PC-3 (cell line): ENCODE results near the gene ADAMTSL2. TPM values are rescaled to one million over a fixed set of nuclear protein-coding genes. Genes with fewer than 3 reads are reported as not detected.

Source experiments
- ATAC-seq: fragments of 200-7000 bp; cut with Tn5 transposase; 2 replicates; pipeline ENCODE4 v1.9.1; 2020; ENCODE audit warnings: mild to moderate bottlenecking, moderate library complexity
- BruUV-seq: library from RNA; stranded (reverse); fragments of 400-500 nt; replicated peaks from 2 replicates; lab custom pipeline; 2021; lab: Mats Ljungman, UMichigan
- CTCF ChIA-PET: fragments of 300-600 bp; sonication (Branson Sonifier 250); formaldehyde crosslinking; loops from one replicate; lab custom pipeline; 2022; ENCODE audit warnings: antibody characterized with exemption; lab: Charles Lee
- POLR2A ChIA-PET: fragments of 300-600 bp; sonication (Branson Sonifier 250); formaldehyde crosslinking; loops from one replicate; lab custom pipeline; 2022; ENCODE audit warnings: antibody characterized with exemption; ENCODE audit not compliant: unreplicated experiment; lab: Charles Lee
- DNase-seq: peaks from one replicate; pipeline ENCODE4 v3.0.0-alpha.2; 2015
- H2AFZ ChIP-seq: fragments of 300-600 bp; sonication (generic); 2 replicates; pipeline ENCODE4 v1.6.0; 2016; ENCODE audit warnings: antibody characterized with exemption, low read length
- H3F3A ChIP-seq: fragments of 300-600 bp; sonication (generic); one replicate; pipeline ENCODE4 v1.6.0; 2017; ENCODE audit warnings: antibody characterized with exemption, low read length, control low read depth, mild to moderate bottlenecking; ENCODE audit not compliant: unreplicated experiment
- H3K27ac ChIP-seq: fragments of 300-600 bp; sonication (generic); 2 replicates; pipeline ENCODE4 v1.5.1; 2016; ENCODE audit warnings: mild to moderate bottlenecking, low read length
- H3K27me3 ChIP-seq: fragments of 300-600 bp; sonication (generic); 2 replicates; pipeline ENCODE4 v1.6.1; 2016; ENCODE audit warnings: low read length, mixed read lengths
- H3K36me3 ChIP-seq: fragments of 300-600 bp; sonication (generic); 2 replicates; pipeline ENCODE4 v1.6.1; 2016; ENCODE audit warnings: low read depth, mixed run types, low read length, mixed read lengths
- H3K4me1 ChIP-seq: fragments of 300-600 bp; sonication (generic); 2 replicates; pipeline ENCODE4 v1.5.1; 2016; ENCODE audit warnings: low read length; ENCODE audit not compliant: insufficient read depth
- H3K4me2 ChIP-seq: fragments of 300-600 bp; sonication (generic); 2 replicates; pipeline ENCODE4 v1.6.0; 2016; ENCODE audit warnings: low read length
- H3K4me3 ChIP-seq: fragments of 300-600 bp; sonication (generic); 2 replicates; pipeline ENCODE4 v1.5.1; 2016; ENCODE audit warnings: mild to moderate bottlenecking, low read length, mixed read lengths
- H3K79me2 ChIP-seq: fragments of 300-600 bp; sonication (generic); 2 replicates; pipeline ENCODE4 v1.6.1; 2017; ENCODE audit warnings: low read length, mixed read lengths
- H3K9ac ChIP-seq: fragments of 300-600 bp; sonication (generic); 2 replicates; pipeline ENCODE4 v1.6.0; 2016; ENCODE audit warnings: mild to moderate bottlenecking, low read length
- H3K9me2 ChIP-seq: fragments of 300-600 bp; sonication (generic); replicated peaks from 2 replicates; pipeline ENCODE4 v1.6.1; 2016; ENCODE audit warnings: mixed run types, low read length, mixed read lengths
- H3K9me3 ChIP-seq: fragments of 300-600 bp; sonication (generic); 2 replicates; pipeline ENCODE4 v1.6.1; 2016; ENCODE audit warnings: low read length, mixed read lengths
- H4K20me1 ChIP-seq: fragments of 300-600 bp; sonication (generic); 2 replicates; pipeline ENCODE4 v1.6.1; 2016; ENCODE audit warnings: low read length, mixed read lengths
- EZH2 ChIP-seq: fragments of 300-600 bp; sonication (generic); IDR thresholded peaks from one replicate; pipeline ENCODE4 v1.6.1; 2017; ENCODE audit warnings: antibody characterized with exemption, mild to moderate bottlenecking, low read length; ENCODE audit not compliant: unreplicated experiment
- EZH2phosphoT487 ChIP-seq: fragments of 300-600 bp; sonication (generic); IDR thresholded peaks from 2 replicates; pipeline ENCODE4 v1.6.1; 2018; ENCODE audit warnings: mild to moderate bottlenecking, antibody characterized with exemption, low read length, borderline replicate concordance
- intact Hi-C: fragments of 100-400 bp; cut with micrococcal nuclease; formaldehyde crosslinking; loops from 2 replicates; pipeline ENCODE4 v1.9.0; 2023
- total RNA-seq: library from RNA; depleted of rRNA; stranded (reverse); fragments of >200 nt; gene quantifications from 2 replicates; pipeline ENCODE4 v1.2.3, GENCODE V29; 2014
- TF ChIP-seq, protein P1 (sequence below): fragments of 300-600 bp; sonication (generic); conservative IDR thresholded peaks from 2 replicates; pipeline ENCODE4 v1.5.1; 2017; ENCODE audit warnings: antibody characterized with exemption, low read depth, mild to moderate bottlenecking, low read length

Gene ADAMTSL2
- total RNA-seq, 1 experiment from 2014 or later: not detected

GRCh38 chr9:133569121-133569785 lies 34.7 kb downstream of the ADAMTSL2 start:
- Histone ChIP-seq H3K9me3 (no peaks in the 10 kb centered on the region), H3K79me2 (no peaks in the 10 kb centered on the region), H3K27ac (no peak overlapping the region), H3F3A (no peaks in the 10 kb centered on the region), H3K4me1 (no peaks in the 10 kb centered on the region), H3K4me2 (no peak overlapping the region), H2AFZ (no peak overlapping the region), H3K36me3 (no peaks in the 10 kb centered on the region), H3K9ac (no peak overlapping the region), H3K9me2 (no peaks in the 10 kb centered on the region), H3K27me3 (peaks cover 9% of the 10 kb centered on the region; the same call in 1 of the 2 replicates), H3K4me3 (no peak overlapping the region), H4K20me1 (no peaks in the 10 kb centered on the region)
- intact Hi-C loops: no loop called here
- ATAC-seq (no peak), DNase-seq (no peak)
- ChIA-PET POLR2A (no interaction called here), CTCF (no interaction called here)
- TF ChIP-seq, protein P1, sequence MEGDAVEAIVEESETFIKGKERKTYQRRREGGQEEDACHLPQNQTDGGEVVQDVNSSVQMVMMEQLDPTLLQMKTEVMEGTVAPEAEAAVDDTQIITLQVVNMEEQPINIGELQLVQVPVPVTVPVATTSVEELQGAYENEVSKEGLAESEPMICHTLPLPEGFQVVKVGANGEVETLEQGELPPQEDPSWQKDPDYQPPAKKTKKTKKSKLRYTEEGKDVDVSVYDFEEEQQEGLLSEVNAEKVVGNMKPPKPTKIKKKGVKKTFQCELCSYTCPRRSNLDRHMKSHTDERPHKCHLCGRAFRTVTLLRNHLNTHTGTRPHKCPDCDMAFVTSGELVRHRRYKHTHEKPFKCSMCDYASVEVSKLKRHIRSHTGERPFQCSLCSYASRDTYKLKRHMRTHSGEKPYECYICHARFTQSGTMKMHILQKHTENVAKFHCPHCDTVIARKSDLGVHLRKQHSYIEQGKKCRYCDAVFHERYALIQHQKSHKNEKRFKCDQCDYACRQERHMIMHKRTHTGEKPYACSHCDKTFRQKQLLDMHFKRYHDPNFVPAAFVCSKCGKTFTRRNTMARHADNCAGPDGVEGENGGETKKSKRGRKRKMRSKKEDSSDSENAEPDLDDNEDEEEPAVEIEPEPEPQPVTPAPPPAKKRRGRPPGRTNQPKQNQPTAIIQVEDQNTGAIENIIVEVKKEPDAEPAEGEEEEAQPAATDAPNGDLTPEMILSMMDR: no peak
- no peak for TF ChIP-seq EZH2
- TF ChIP-seq EZH2phosphoT487: no peak
- BruUV-seq: no TSS peak

GRCh38 chr9:133569891-133570690 lies 35.6 kb downstream of the ADAMTSL2 start:
- Histone ChIP-seq H2AFZ (no peak overlapping the region), H3K9me3 (no peaks in the 10 kb centered on the region), H3K4me3 (no peak overlapping the region), H3K36me3 (no peaks in the 10 kb centered on the region), H4K20me1 (no peaks in the 10 kb centered on the region), H3K9me2 (no peaks in the 10 kb centered on the region), H3K4me1 (no peaks in the 10 kb centered on the region), H3K4me2 (no peak overlapping the region), H3K27ac (no peak overlapping the region), H3K79me2 (no peaks in the 10 kb centered on the region), H3F3A (no peaks in the 10 kb centered on the region), H3K9ac (no peak overlapping the region), H3K27me3 (peaks cover 9% of the 10 kb centered on the region; the same call in 1 of the 2 replicates)
- no peak for TF ChIP-seq EZH2
- ATAC-seq (no peak), DNase-seq (no peak)
- CTCF ChIA-PET: no interaction called here
- BruUV-seq: no TSS peak
- POLR2A ChIA-PET: no interaction called here
- intact Hi-C loops: no loop called here

DNA sequence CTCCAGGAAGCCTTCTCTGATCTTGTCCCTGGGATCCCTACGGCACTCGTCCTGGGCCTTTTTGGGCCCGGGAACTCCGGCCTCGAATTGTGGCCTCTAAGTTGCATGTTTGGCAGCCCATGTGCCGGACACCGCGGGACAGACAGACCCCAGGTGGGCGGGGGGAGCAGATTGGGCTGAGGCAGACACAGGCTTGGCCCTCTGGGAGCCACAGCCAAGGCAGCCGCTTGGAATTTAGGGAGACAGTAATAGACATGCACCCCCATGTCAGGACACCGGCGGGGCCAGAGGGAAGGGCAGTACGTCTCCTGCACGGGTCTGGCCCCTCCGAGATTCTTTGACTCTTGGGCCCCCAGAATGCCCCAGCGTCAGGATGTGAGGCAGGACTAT lies 36.2 kb downstream of the ADAMTSL2 start:
- TF ChIP-seq EZH2phosphoT487 (no peak), EZH2 (no peak)
- TF ChIP-seq, protein P1: no peak
- Histone ChIP-seq H3K9me2 (no peaks in the 10 kb centered on the region), H3K36me3 (no peaks in the 10 kb centered on the region), H3K79me2 (no peaks in the 10 kb centered on the region), H3K4me2 (no peak overlapping the region), H3F3A (no peaks in the 10 kb centered on the region), H3K4me3 (no peak overlapping the region), H3K9ac (no peak overlapping the region), H2AFZ (no peak overlapping the region), H4K20me1 (no peaks in the 10 kb centered on the region), H3K27ac (no peak overlapping the region), H3K4me1 (no peaks in the 10 kb centered on the region), H3K9me3 (no peaks in the 10 kb centered on the region), H3K27me3 (peaks cover 9% of the 10 kb centered on the region; the same call in 1 of the 2 replicates)
- intact Hi-C loops: no loop called here
- ChIA-PET CTCF (no interaction called here), POLR2A (no interaction called here)
- no TSS peak for BruUV-seq
- DNase-seq: no peak
- ATAC-seq: no peak
